ENCODE results near the gene POLR1G. TPM values are rescaled to one million over a fixed set of nuclear protein-coding genes. Genes with fewer than 3 reads are reported as not detected.
A peak's percentile ranks its signal among the peaks of the same experiment; 100 is the strongest.
"Not testable (repeated sequence)": the region's sequence is repeated elsewhere in the genome, so short reads cannot be mapped to it uniquely, and the experiment has no call there.

Gene POLR1G
- total and polyA plus RNA-seq, 4 donors: 1.1 to 2.4 (median 1.9) TPM

DNA sequence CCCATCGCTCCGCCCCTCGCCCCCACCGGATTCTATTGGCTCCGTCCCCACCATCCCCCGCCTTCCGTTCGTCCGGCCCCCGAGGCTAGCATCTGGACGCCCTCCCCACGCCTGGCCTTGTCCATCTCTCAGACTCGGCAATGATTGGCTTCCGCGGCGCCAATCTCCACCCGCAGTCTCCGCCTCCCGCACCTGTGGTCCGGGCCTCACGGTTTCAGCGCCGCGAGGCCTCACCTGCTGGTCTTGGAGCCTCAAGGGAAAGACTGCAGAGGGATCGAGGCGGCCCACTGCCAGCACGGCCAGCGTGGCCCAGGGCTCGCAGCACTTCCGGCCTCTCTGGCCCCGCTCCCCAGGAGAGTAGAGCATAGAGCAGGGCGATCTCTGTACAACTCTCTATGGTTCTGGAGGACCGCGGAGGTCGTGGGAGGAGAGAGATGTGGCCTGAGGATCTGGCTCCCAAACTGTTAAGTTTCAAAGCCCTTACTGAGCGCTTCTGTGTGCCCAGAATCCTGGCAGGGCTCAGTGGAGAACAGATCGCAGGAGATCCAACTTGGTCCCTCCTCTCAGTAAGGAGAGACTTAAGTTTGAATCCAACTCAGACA, 17.2 kb downstream of the POLR1G start, which contains the start of gene ERCC1 (continued):
- peak; percentile 52 to 60 for TF ChIP-seq RXRA (IDR thresholded peaks at IDR 0.05)

DNA sequence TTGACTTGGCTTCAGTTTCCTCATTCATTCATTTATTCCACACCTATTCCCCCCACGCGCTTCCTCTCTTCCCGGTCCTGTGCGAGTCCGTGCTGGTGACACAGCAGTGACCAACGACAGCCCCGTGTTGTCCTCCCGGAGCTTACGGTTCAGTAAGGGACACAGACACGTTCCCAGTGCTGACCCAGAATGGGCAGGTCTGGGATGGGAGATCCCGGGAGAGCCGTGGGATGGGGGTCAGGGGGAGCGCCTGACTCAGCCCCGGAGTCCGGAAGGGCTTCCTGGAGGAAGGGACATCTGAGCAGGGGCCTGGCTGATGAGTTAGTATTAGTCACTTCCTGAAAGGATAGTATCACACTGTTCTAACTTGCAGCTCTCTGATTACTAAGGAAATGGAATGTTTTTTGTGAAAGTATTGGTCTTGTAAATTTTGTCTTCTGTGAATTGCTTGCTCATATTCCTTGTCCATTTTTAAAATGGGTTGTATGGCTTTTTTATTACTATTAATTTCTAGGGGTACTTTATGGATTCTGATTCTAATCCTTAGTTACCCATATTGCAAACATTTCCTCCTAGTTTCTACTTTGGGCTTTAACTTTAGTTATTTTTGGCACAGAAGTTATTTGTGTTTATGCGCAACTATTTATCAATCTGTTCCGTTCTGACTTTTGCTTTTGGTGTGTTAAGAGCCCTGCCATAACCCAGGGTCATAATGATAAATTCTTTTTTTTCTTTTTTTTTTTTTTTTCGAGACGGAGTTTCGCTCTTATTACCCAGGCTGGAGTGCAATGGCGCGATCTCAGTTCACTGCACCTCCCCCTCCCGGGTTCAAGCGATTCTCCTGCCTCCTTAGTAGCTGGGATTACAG, 18.0 kb downstream of the POLR1G start:
- peaks cover 0 to 8% (median 2%) of the 10 kb centered on the region in 4 donors for H3K36me3 ChIP-seq (ENCODE audit: control insufficient read depth in 4 of 4, insufficient read depth in 3 of 4, low read depth in 1 of 4, low read length in 3 of 4)
- peak overlapping the region; percentile 20 to 64 for H3K9ac ChIP-seq (ENCODE audit: low read depth in 1 of 2, low read length in 2 of 2)
- peak overlapping the region; percentile 89 to 93 for H3K27ac ChIP-seq (ENCODE audit: low read depth in 1 of 2, low read length in 2 of 2)
- no peak for DNase-seq (ENCODE audit: low spot score)
- H3K4me1 ChIP-seq (ENCODE audit: control insufficient read depth in 4 of 4, insufficient read depth in 4 of 4, low read length in 3 of 4): peaks cover 5 to 20% (median 11%) of the 10 kb centered on the region in 4 donors
- TF ChIP-seq NR2F2 (IDR thresholded peaks at IDR 0.05): peak; percentile 32
- TF ChIP-seq JUND (IDR thresholded peaks at IDR 0.05): peak; percentile 55 to 64
- no peak for TF ChIP-seq HNF4G (IDR thresholded peaks at IDR 0.05)
- TF ChIP-seq, protein P1, sequence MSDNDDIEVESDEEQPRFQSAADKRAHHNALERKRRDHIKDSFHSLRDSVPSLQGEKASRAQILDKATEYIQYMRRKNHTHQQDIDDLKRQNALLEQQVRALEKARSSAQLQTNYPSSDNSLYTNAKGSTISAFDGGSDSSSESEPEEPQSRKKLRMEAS (IDR thresholded peaks at IDR 0.05): no peak
- WGBS: 17% methylated on average over 24 of the region's 24 CpGs
- peak overlapping the region; percentile 53 to 70 (median 64) for H3K4me3 ChIP-seq (ENCODE audit: low read depth in 1 of 3, low read length in 3 of 3)
- no peaks in the 10 kb centered on the region for H3K27me3 ChIP-seq (ENCODE audit: control insufficient read depth in 4 of 4, insufficient read depth in 4 of 4, low read length in 3 of 4)
- H3K9me3 ChIP-seq (ENCODE audit: control insufficient read depth in 4 of 4, low read length in 3 of 4): no peaks in the 10 kb centered on the region

DNA sequence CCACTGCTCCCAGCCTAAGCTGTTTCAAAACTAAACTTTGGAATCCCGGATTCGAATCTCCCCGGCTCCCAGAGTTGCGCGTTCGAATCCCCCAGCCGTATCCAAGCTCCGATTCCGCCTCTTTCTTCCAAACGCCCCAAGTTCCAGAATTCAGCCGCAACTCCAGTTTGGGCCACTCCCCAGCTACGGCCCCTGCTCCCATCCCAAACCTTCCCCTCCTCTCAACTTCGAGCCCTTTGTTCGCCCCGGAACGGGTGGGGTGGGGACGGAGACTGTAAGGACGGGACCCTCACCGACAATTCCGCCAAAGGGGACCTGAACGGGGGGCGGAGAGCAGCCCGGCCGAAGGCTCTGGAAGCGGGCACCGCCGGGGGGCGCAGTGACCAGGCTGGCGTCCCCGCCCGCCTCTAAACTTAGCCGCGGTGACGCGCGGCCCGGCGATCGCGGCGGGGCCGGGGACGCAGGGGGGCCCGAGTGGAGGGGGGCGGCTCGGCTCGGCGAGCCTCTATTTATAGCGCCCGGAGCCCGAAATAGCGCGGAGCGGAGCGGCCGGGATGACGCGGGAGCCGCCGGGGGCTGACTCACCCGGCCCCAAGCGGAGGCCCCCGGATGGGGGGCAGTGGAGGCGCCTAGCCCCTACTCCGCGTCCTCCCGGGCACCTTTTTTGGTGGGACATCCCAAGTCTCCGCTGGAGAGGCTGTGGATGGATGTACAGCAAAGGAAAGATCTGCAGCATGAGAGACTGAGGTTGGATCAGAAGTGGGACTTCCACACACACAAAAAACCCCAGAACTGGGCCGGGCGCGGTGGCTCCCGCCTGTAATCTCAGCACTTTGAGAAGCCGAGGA, 22.2 kb downstream of the POLR1G start:
- peaks cover 3 to 13% (median 6%) of the 10 kb centered on the region in 4 donors for H3K4me1 ChIP-seq (ENCODE audit: control insufficient read depth in 4 of 4, insufficient read depth in 4 of 4, low read length in 3 of 4)
- H3K36me3 ChIP-seq (ENCODE audit: control insufficient read depth in 4 of 4, insufficient read depth in 3 of 4, low read depth in 1 of 4, low read length in 3 of 4): no peaks in the 10 kb centered on the region
- no peak overlapping the region for H3K9ac ChIP-seq (ENCODE audit: low read depth in 1 of 2, low read length in 2 of 2)
- no peaks in the 10 kb centered on the region for H3K27me3 ChIP-seq (ENCODE audit: control insufficient read depth in 4 of 4, insufficient read depth in 4 of 4, low read length in 3 of 4)
- 5% methylated on average over 73 of the region's 73 CpGs for WGBS
- no peaks in the 10 kb centered on the region for H3K9me3 ChIP-seq (ENCODE audit: control insufficient read depth in 4 of 4, low read length in 3 of 4)
- TF ChIP-seq TAF1 (conservative IDR thresholded peaks at IDR 0.05): no peak
- no peak for TF ChIP-seq NR2F2 (IDR thresholded peaks at IDR 0.05)
- TF ChIP-seq HNF4A (conservative IDR thresholded peaks at IDR 0.05): no peak
- no peak for TF ChIP-seq RAD21 (IDR thresholded peaks at IDR 0.05)
- TF ChIP-seq, protein P2, sequence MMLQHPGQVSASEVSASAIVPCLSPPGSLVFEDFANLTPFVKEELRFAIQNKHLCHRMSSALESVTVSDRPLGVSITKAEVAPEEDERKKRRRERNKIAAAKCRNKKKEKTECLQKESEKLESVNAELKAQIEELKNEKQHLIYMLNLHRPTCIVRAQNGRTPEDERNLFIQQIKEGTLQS (IDR thresholded peaks at IDR 0.05): no peak
- no peak for TF ChIP-seq FOXA1 (IDR thresholded peaks at IDR 0.05)
- TF ChIP-seq, protein P1 (IDR thresholded peaks at IDR 0.05): no peak
- no peak for TF ChIP-seq HNF4G (IDR thresholded peaks at IDR 0.05)
- no peak for TF ChIP-seq JUND (IDR thresholded peaks at IDR 0.05)
- TF ChIP-seq, protein P3, sequence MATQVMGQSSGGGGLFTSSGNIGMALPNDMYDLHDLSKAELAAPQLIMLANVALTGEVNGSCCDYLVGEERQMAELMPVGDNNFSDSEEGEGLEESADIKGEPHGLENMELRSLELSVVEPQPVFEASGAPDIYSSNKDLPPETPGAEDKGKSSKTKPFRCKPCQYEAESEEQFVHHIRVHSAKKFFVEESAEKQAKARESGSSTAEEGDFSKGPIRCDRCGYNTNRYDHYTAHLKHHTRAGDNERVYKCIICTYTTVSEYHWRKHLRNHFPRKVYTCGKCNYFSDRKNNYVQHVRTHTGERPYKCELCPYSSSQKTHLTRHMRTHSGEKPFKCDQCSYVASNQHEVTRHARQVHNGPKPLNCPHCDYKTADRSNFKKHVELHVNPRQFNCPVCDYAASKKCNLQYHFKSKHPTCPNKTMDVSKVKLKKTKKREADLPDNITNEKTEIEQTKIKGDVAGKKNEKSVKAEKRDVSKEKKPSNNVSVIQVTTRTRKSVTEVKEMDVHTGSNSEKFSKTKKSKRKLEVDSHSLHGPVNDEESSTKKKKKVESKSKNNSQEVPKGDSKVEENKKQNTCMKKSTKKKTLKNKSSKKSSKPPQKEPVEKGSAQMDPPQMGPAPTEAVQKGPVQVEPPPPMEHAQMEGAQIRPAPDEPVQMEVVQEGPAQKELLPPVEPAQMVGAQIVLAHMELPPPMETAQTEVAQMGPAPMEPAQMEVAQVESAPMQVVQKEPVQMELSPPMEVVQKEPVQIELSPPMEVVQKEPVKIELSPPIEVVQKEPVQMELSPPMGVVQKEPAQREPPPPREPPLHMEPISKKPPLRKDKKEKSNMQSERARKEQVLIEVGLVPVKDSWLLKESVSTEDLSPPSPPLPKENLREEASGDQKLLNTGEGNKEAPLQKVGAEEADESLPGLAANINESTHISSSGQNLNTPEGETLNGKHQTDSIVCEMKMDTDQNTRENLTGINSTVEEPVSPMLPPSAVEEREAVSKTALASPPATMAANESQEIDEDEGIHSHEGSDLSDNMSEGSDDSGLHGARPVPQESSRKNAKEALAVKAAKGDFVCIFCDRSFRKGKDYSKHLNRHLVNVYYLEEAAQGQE (IDR thresholded peaks at IDR 0.05): no peak
- no peak for TF ChIP-seq EGR1 (IDR thresholded peaks at IDR 0.05; ENCODE audit: low read depth in 2 of 2)
- no peak for TF ChIP-seq SP1 (IDR thresholded peaks at IDR 0.05)
- no peak for TF ChIP-seq RXRA (IDR thresholded peaks at IDR 0.05)
- TF ChIP-seq FOXA2 (IDR thresholded peaks at IDR 0.05): no peak
- no peak for TF ChIP-seq YY1 (IDR thresholded peaks at IDR 0.05)
- DNase-seq (ENCODE audit: low spot score): no peak
- H3K27ac ChIP-seq (ENCODE audit: low read depth in 1 of 2, low read length in 2 of 2): no peak overlapping the region
- peak overlapping the region in 1 of 3 donors; percentile 33 for H3K4me3 ChIP-seq (ENCODE audit: low read depth in 1 of 3, low read length in 3 of 3)

DNA sequence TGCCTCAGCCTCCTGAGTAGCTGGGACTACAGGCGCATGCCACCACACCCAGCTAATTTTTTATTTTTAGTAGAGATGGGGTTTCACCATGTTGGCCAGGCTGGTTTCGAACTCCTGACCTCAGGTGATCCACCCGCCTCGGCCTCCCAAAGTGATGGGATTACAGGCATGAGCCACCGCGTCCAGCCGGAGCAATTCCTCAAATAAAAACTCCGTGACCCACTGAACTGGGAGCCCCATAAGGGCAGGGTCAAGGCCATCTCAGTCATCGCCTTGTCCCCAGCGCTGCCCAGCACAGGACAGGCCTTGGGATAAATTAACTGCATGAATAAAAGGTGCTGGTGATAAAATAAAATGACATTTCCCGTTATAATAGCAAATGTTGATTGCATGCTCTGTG, 23.5 kb downstream of the POLR1G start:
- H3K27ac ChIP-seq (ENCODE audit: low read depth in 1 of 2, low read length in 2 of 2); DNase-seq (ENCODE audit: low spot score); H3K9me3 ChIP-seq (ENCODE audit: control insufficient read depth in 4 of 4, low read length in 3 of 4); H3K9ac ChIP-seq (ENCODE audit: low read depth in 1 of 2, low read length in 2 of 2); H3K4me1 ChIP-seq (ENCODE audit: control insufficient read depth in 4 of 4, insufficient read depth in 4 of 4, low read length in 3 of 4); H3K27me3 ChIP-seq (ENCODE audit: control insufficient read depth in 4 of 4, insufficient read depth in 4 of 4, low read length in 3 of 4); H3K4me3 ChIP-seq (ENCODE audit: low read depth in 1 of 3, low read length in 3 of 3); H3K36me3 ChIP-seq (ENCODE audit: control insufficient read depth in 4 of 4, insufficient read depth in 3 of 4, low read depth in 1 of 4, low read length in 3 of 4): not testable (repeated sequence)
- 58% methylated on average over 11 of the region's 11 CpGs for WGBS

DNA sequence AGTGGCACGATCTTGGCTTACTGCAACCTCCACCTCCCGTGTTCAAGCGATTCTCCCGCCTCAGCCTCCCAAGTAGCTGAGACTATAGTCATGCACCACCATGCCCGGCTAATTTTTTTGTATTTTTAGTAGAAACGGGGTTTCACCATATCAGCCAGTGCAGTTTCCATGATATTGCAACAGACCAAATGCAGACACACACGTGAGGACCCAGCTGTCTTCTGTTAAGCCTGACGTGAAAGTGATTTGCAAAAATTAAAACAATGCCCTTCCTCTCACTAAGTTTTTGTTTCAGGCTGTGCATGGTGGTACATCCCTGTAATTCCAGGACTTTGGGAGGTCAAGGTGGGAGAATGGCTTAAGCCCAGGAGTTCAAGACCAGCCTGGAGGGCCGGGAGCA, 24.6 kb downstream of the POLR1G start:
- not testable (repeated sequence) for DNase-seq (ENCODE audit: low spot score); H3K36me3 ChIP-seq (ENCODE audit: control insufficient read depth in 4 of 4, insufficient read depth in 3 of 4, low read depth in 1 of 4, low read length in 3 of 4); H3K4me1 ChIP-seq (ENCODE audit: control insufficient read depth in 4 of 4, insufficient read depth in 4 of 4, low read length in 3 of 4); H3K9ac ChIP-seq (ENCODE audit: low read depth in 1 of 2, low read length in 2 of 2); H3K27ac ChIP-seq (ENCODE audit: low read depth in 1 of 2, low read length in 2 of 2); H3K27me3 ChIP-seq (ENCODE audit: control insufficient read depth in 4 of 4, insufficient read depth in 4 of 4, low read length in 3 of 4); H3K9me3 ChIP-seq (ENCODE audit: control insufficient read depth in 4 of 4, low read length in 3 of 4); H3K4me3 ChIP-seq (ENCODE audit: low read depth in 1 of 3, low read length in 3 of 3)
- 61% methylated on average over 9 of the region's 9 CpGs for WGBS
